Esophagus squamous epithelium (tissue), 5 donors: Measurements from ENCODE around the gene GDI1. TPM values are rescaled to one million over a fixed set of nuclear protein-coding genes. Genes with fewer than 3 reads are reported as not detected.

Source experiments
- DNase-seq: peaks from one replicate; lab custom pipeline; 2025; lab: John Stamatoyannopoulos, UW
- H3K27ac ChIP-seq, 4 donors: fragments of 200-600 bp; sonication (generic); one replicate each; pipeline ENCODE4 v1.5.1; 2016 to 2019; ENCODE audit warnings: mild to moderate bottlenecking in 1 of 4
- H3K27me3 ChIP-seq, 4 donors: fragments of 200-600 bp; sonication (generic); 1 replicate in 3 of 4; 2 replicates in 1 of 4; pipeline versions ENCODE4 v1.5.1 to v1.6.0; 2017 to 2021; ENCODE audit warnings: antibody characterized with exemption in 1 of 4
- H3K36me3 ChIP-seq, 3 donors: fragments of 200-600 bp; sonication (generic); one replicate each; pipeline ENCODE4 v1.5.1; 2016 to 2019
- H3K4me1 ChIP-seq, 3 donors: fragments of 200-600 bp; sonication (generic); one replicate each; pipeline ENCODE4 v1.5.1; 2017 to 2019
- H3K4me3 ChIP-seq, 4 donors: fragments of 200-600 bp; sonication (generic); 1 replicate in 3 of 4; 2 replicates in 1 of 4; pipeline ENCODE4 v1.5.1; 2016 to 2019; ENCODE audit warnings: mild to moderate bottlenecking in 2 of 4, moderate library complexity in 1 of 4
- H3K9me3 ChIP-seq, 3 donors: fragments of 200-600 bp; sonication (generic); one replicate each; pipeline ENCODE4 v1.5.1; 2016 to 2019
- CTCF ChIP-seq, 6 experiments: fragments of 450-650 bp in 4 of 6; fragments of 200-600 bp in 2 of 6; sonication (generic) in 2 of 6; IDR thresholded peaks; one replicate each; pipeline ENCODE4 v1.5.1; 2016 to 2019; ENCODE audit warnings: antibody characterized with exemption in 6 of 6, mild to moderate bottlenecking in 4 of 6, moderate library complexity in 4 of 6
- POLR2A ChIP-seq, 4 donors: fragments of 450-650 bp; IDR thresholded peaks; one replicate each; pipeline ENCODE4 v1.6.1; 2017; ENCODE audit warnings: antibody characterized with exemption in 4 of 4, mild to moderate bottlenecking in 4 of 4, moderate library complexity in 3 of 4
- WGBS, 2 donors: methylation state at CpG; one replicate each; pipeline ENCODE4 v1.1.5; 2018; 5-methylcytosine and 5-hydroxymethylcytosine counted together
- intact Hi-C: fragments of 100-400 bp; cut with DNase I; formaldehyde crosslinking; loops from one replicate; pipeline ENCODE4 v1.15.0; 2022
- total RNA-seq, 4 donors: library from RNA; depleted of rRNA; stranded (reverse); fragments of >200 nt; gene quantifications; one replicate each; pipeline ENCODE4 v1.1.0, GENCODE V29; 2016
- donor health status: DM: yes; HTN: yes; CAD: no.

GDI1 gene
- total RNA-seq, 4 donors from 2014 or later: 35.2 to 82.6 (median 35.6) TPM

GRCh38 chrX:154433605-154434004, 3.3 kb upstream of the GDI1 start:
- Histone ChIP-seq H3K4me1 (peaks cover 10 to 48% (median 13%) of the 10 kb centered on the region in 3 donors), H3K27ac (no peak overlapping the region), H3K4me3 (no peak overlapping the region), H3K36me3 (peaks cover 5 to 45% (median 8%) of the 10 kb centered on the region in 3 donors), H3K9me3 (no peaks in the 10 kb centered on the region), H3K27me3 (no peaks in the 10 kb centered on the region)
- DNase-seq: no peak
- intact Hi-C loops: no loop called here
- WGBS, 2 donors: 50% methylated on average over 1 of the region's 7 CpGs; no CpG with 5 or more reads in 1 of the 2 donors
- TF ChIP-seq CTCF (IDR thresholded peaks at IDR 0.05) (no peak), POLR2A (IDR thresholded peaks at IDR 0.05) (no peak)

- WGBS, 2 donors: 100% methylated on average over 3 of the region's 7 CpGs; no CpG with 5 or more reads in 1 of the 2 donors
- Histone ChIP-seq H3K27ac (no peak overlapping the region), H3K9me3 (no peaks in the 10 kb centered on the region), H3K27me3 (no peaks in the 10 kb centered on the region), H3K4me1 (peaks cover 10 to 47% (median 12%) of the 10 kb centered on the region in 3 donors), H3K4me3 (no peak overlapping the region), H3K36me3 (peaks cover 5 to 55% (median 8%) of the 10 kb centered on the region in 3 donors)
- no peak for DNase-seq
- TF ChIP-seq POLR2A (IDR thresholded peaks at IDR 0.05) (no peak), CTCF (IDR thresholded peaks at IDR 0.05) (no peak)
- intact Hi-C loops: no loop called here
Measured at GRCh38 chrX:154434394-154435168, 2.4 kb upstream of the GDI1 start.

- Histone ChIP-seq H3K27ac (no peak overlapping the region), H3K27me3 (no peaks in the 10 kb centered on the region), H3K4me3 (no peak overlapping the region), H3K36me3 (peaks cover 5 to 61% (median 8%) of the 10 kb centered on the region in 3 donors), H3K4me1 (peaks cover 6 to 41% (median 12%) of the 10 kb centered on the region in 3 donors), H3K9me3 (no peaks in the 10 kb centered on the region)
- WGBS, 2 donors: 99 to 100% methylated on average over 2 to 10 of the region's 19 CpGs
- intact Hi-C loops: no loop called here
- DNase-seq: no peak
- no peak for TF ChIP-seq CTCF (IDR thresholded peaks at IDR 0.05)
- no peak for TF ChIP-seq POLR2A (IDR thresholded peaks at IDR 0.05)
Measured at GRCh38 chrX:154435171-154435733, 1.7 kb upstream of the GDI1 start.

GRCh38 chrX:154436374-154436982, 476 bp upstream of the GDI1 start:
- Histone ChIP-seq H3K4me1 (peaks cover 6 to 28% (median 7%) of the 10 kb centered on the region in 3 donors), H3K4me3 (peak overlapping the region; percentile 60 to 80 (median 71)), H3K27me3 (no peaks in the 10 kb centered on the region), H3K36me3 (peaks cover 5 to 74% (median 8%) of the 10 kb centered on the region in 3 donors), H3K27ac (peak overlapping the region; percentile 80 to 96 (median 91)), H3K9me3 (no peaks in the 10 kb centered on the region)
- WGBS, 2 donors: 36 to 52% methylated on average over 5 to 7 of the region's 78 CpGs
- intact Hi-C loops: no loop called here
- no peak for TF ChIP-seq CTCF (IDR thresholded peaks at IDR 0.05)
- no peak for TF ChIP-seq POLR2A (IDR thresholded peaks at IDR 0.05)
- DNase-seq: no peak
